Measurements from ENCODE around the gene SNRPE. TPM values are rescaled to one million over a fixed set of nuclear protein-coding genes. Genes with fewer than 3 reads are reported as not detected.

Gene SNRPE
- 47.3 and 49.1 TPM in 2 replicates for total RNA-seq

DNA sequence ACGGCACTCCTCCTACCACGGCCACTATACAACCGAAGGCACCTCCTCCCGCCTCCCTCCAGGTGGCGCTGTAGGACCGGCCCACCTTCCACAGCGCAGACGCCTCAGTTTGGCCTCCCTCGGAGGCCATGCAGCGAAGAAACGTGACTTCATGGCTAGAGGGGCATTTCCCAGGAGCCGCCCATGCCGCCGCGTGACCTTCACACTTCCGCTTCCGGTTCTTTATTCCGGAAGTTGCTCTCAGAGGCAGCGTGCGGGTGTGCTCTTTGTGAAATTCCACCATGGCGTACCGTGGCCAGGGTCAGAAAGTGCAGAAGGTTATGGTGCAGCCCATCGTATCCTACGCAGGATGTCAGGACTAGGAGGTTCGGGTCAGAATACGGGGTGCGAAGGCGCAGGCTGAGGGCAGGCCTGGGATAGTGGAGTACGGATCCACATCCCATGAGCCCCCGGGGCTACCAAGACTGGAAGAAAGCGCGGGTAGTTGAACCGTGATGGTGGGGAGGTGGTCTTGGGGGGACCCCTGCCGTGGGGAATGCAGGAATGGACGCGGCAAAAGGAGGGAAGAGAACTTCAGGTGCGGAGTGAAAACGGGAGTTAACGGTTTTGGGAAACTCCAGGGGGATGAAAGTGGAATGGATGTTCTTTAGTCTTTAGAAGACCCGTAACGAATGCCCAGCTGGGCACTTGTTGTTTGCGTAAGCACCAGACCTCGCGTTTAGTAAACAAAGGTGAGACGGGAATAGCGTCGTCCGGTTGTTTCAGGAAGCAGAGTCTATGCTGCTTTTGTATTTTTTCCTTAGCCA, at the start of gene SNRPE:
Gene SNRPE, plus strand, starts transcription at position 221 of the 806 bp plus-strand sequence. Its CDS starts 61 bp downstream, at position 282.

Other genes with a start within 250 kb of the SNRPE start
- 247 and 303 TPM in 2 replicates for gene ATP2B4, start 234.8 kb upstream of the SNRPE start, total RNA-seq
- under 0.01 TPM in 1 of 2 replicates, not detected in the other for gene LAX1, start 96.4 kb upstream of the SNRPE start, total RNA-seq
- 7.7 and 8.3 TPM in 2 replicates for gene ZBED6, start 66.0 kb upstream of the SNRPE start, total RNA-seq
- gene ZC3H11A, start 66.0 kb upstream of the SNRPE start, total RNA-seq: 77.5 and 95.5 TPM in 2 replicates
- 8.6 and 9.0 TPM in 2 replicates for gene SOX13, start 211.5 kb downstream of the SNRPE start, total RNA-seq

All from aortic smooth muscle cell (primary cell).